Suprapubic skin (tissue), 3 donors: ENCODE measurements around the gene PLXDC2.

Experiments used
- CTCF ChIP-seq, 2 donors: fragments of 200-600 bp in 1 of 2; fragments of 450-650 bp in 1 of 2; sonication (generic) in 1 of 2; IDR thresholded peaks; one replicate each; pipeline ENCODE4 v1.5.1; 2016 to 2019; ENCODE audit warnings: antibody characterized with exemption in 2 of 2, mild to moderate bottlenecking in 1 of 2, moderate library complexity in 1 of 2
- EP300 ChIP-seq: sonication (generic); formaldehyde crosslinking; IDR thresholded peaks from one replicate; pipeline ENCODE4 v1.6.1; 2017; ENCODE audit warnings: antibody characterized with exemption
- POLR2A ChIP-seq, 2 donors: fragments of 450-650 bp; IDR thresholded peaks; one replicate each; pipeline ENCODE4 v1.6.1; 2017; ENCODE audit warnings: antibody characterized with exemption in 2 of 2, mild to moderate bottlenecking in 2 of 2, moderate library complexity in 2 of 2

- TF ChIP-seq CTCF (IDR thresholded peaks at IDR 0.05): no peak
- no peak for TF ChIP-seq EP300
- no peak for TF ChIP-seq POLR2A (IDR thresholded peaks at IDR 0.05)
Measured at GRCh38 chr10:19826712-19827111, 10.5 kb downstream of the PLXDC2 start.
